ENCODE results near the gene LSAMP.

Gene LSAMP

DNA sequence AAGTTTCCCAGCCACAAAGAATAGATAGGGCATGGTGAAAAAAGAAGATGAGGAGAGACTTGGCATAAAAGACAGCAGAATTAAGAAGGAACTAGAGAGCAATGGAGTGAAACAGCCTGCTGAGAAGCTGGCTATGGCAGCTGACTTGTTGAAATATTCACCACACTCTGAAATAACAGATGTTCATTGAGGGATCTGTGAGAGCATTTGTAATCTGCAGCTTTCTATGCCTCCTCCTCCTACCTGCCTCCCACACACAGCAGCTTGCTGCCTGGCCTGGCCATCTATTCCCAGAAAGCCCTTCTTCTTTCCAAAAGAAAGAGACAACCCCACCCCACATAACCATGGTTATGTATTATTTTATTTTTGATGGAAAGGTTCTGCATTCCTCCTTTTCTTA lies 518.1 kb downstream of the LSAMP start:
- no peak for DNase-seq (ENCODE audit: low spot score)
- TF ChIP-seq, protein P1, sequence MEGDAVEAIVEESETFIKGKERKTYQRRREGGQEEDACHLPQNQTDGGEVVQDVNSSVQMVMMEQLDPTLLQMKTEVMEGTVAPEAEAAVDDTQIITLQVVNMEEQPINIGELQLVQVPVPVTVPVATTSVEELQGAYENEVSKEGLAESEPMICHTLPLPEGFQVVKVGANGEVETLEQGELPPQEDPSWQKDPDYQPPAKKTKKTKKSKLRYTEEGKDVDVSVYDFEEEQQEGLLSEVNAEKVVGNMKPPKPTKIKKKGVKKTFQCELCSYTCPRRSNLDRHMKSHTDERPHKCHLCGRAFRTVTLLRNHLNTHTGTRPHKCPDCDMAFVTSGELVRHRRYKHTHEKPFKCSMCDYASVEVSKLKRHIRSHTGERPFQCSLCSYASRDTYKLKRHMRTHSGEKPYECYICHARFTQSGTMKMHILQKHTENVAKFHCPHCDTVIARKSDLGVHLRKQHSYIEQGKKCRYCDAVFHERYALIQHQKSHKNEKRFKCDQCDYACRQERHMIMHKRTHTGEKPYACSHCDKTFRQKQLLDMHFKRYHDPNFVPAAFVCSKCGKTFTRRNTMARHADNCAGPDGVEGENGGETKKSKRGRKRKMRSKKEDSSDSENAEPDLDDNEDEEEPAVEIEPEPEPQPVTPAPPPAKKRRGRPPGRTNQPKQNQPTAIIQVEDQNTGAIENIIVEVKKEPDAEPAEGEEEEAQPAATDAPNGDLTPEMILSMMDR (IDR thresholded peaks at IDR 0.05; ENCODE audit: extremely low read depth, missing control alignments): no peak

DNA sequence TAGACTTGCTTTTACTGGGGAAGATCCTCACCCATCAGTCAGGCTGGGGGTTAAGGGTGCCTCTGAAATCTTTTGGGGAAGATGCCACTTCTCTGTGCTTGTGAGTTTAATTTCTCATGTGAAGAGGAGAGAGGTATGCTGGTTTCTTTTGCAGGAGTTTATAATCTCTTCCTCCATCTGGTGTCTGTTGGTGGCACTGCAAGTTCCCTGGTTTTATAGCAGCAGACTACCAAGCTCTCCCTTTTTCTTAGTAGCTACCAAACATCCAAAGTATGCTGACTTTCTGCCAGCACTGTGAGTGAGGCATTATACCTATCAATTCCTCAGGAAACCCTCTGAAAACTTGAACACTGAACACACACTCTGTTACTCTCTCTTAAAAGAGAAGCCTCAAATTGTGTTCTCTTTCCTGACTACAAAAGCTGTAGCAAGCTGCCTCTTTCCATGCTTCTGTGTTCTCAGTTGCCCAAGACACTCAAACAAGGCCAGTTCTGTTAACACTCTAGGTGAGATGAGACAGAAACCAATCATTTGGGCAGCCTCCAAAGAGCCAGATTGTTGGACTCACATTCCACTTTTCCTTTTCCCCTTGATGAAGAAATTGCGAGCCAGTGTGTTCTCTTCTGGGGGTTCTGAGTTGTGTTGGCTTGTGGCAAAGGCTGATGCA lies 522.5 kb downstream of the LSAMP start:
- TF ChIP-seq, protein P1 (IDR thresholded peaks at IDR 0.05; ENCODE audit: extremely low read depth, missing control alignments): no peak
- no peak for DNase-seq (ENCODE audit: low spot score)

DNA sequence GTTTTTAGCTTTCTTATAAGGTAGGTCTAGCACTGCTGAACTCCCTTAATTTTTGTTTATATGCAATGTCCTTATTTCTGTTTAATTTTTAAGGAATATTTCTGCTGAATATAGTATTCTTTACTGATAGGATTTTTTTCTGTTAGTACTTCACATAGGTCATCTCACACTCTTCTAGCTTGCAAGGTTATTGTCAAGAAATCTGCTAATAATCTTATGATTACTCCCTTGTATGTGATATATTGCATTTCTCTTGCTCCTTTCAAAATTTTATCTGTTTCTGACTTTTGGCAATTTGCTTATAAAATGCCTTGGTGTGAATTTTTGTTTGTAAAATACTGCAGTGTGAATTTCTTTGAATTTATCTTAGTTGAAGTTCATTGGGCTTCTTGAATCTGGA lies 523.6 kb downstream of the LSAMP start:
- no peak for DNase-seq (ENCODE audit: low spot score)
- TF ChIP-seq, protein P1 (IDR thresholded peaks at IDR 0.05; ENCODE audit: extremely low read depth, missing control alignments): no peak

DNA sequence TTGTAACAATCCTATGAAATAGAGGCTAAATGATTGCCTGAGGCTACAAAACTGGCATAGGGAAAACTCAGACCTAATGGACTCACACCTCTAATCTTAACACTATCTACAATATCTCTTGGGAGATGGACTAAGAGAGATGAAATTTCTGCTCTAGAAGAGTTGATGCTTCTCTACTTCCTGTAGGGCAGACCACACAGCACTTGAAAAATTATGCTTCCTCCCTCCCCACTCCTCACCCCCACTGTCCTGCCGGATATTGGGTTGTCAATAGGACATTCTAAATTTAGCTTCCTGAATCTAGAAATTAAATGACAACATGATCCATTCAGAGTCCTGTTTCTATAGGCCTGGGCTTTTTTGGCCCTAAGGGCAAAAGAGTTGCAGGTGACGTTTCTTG lies 526.4 kb downstream of the LSAMP start:
- TF ChIP-seq, protein P1 (IDR thresholded peaks at IDR 0.05; ENCODE audit: extremely low read depth, missing control alignments): no peak
- DNase-seq (ENCODE audit: low spot score): no peak

DNA sequence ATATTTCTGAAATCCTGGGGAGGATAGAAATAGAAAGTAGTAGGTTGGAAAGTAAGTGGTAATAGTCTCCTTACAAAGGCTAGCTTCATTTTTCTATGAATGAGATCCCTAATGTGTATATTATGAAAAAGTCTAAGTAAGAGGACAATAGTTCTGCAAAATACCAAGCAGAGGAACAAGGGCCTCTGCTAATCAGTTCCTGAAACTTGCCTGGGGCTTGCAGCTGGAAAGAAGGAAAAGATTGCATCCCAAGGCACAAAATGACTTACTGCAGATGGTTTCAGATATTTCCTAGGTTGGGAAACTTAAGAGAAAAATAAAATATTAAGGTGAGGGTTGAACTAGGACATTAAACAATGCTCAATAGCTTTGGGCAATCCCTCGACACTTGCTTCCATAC lies 528.4 kb downstream of the LSAMP start:
- no peak for DNase-seq (ENCODE audit: low spot score)
- TF ChIP-seq, protein P1 (IDR thresholded peaks at IDR 0.05; ENCODE audit: extremely low read depth, missing control alignments): no peak

DNA sequence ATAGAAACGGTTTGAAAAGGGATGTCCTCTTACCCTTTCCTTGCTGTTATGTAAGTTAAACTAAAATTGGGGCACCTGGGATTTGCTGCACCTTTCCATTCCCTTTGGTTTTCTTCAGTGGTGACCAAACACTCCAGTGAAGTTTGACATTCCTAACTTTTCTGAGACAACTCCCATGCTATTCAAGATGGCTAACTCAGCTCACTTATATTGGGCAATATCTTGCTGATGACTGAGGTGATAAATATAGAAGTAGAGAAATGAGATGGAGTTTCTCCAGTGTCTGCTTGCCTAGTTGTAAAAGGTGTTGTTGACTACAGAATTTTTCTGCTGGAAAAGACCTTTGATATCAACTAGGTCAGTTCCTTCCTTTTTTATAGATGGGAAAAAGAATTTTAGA lies 530.2 kb downstream of the LSAMP start:
- DNase-seq (ENCODE audit: low spot score): no peak
- TF ChIP-seq, protein P1 (IDR thresholded peaks at IDR 0.05; ENCODE audit: extremely low read depth, missing control alignments): no peak

DNA sequence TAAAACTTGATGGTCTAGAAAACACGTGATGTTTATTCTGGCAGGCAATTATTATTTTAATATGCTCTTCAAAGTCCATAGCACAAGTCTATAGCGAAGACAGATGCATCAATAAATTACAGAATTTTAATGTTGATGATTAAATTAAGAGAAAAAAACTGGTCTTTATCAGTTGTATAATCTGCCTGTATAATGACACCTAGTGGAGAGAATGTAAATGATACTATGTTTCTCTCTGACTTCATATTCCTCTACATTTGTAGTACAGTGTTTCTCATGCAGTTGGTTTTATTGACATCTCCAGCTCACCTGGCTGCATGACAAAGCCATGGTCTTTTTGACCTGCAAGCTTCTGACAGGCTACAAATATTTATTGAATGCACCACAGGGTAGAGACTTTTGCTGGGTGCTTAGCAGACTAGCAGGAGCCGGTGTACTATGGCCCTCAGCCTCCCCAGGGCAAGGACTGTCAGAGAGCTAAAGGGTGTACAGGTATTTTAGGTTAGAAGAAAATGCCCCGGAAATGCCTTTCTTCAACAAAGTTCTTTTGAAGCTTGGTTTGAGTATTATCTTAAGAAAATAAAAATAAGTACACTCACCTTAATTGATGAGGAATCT lies 532.1 kb downstream of the LSAMP start:
- TF ChIP-seq, protein P1 (IDR thresholded peaks at IDR 0.05; ENCODE audit: extremely low read depth, missing control alignments): no peak
- DNase-seq (ENCODE audit: low spot score): no peak

Measured in GM20000 (cell line).